ENCODE data around the gene TRIM71.

DNA sequence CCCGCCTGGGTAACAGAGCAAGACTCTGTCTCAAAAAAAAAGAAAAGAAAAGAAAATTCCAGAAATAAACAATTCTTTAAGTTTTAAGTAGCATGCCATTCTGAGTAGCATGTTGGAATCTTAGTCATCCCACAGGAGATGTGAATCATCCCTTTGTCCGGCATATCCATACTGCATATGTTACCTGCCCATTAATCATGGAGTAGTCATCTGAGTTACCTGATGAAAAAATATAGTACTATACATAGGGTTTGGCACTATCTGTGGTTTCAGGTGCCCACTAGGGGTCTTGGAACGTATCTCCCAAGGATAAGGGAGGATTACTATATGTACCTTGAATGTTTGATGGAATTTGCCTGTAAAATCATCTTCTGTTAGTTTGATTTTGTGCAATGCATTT lies 127.3 kb downstream of the TRIM71 start:
- TF ChIP-seq POLR2AphosphoS5 (IDR thresholded peaks at IDR 0.05; ENCODE audit: low read depth, low read length) (no peak), TAF1 (IDR thresholded peaks at IDR 0.05; ENCODE audit: borderline replicate concordance, insufficient read depth, low read length) (no peak), SIN3A (IDR thresholded peaks at IDR 0.05; ENCODE audit: borderline replicate concordance, insufficient read depth, low read length) (no peak)
- TF ChIP-seq, protein P1, sequence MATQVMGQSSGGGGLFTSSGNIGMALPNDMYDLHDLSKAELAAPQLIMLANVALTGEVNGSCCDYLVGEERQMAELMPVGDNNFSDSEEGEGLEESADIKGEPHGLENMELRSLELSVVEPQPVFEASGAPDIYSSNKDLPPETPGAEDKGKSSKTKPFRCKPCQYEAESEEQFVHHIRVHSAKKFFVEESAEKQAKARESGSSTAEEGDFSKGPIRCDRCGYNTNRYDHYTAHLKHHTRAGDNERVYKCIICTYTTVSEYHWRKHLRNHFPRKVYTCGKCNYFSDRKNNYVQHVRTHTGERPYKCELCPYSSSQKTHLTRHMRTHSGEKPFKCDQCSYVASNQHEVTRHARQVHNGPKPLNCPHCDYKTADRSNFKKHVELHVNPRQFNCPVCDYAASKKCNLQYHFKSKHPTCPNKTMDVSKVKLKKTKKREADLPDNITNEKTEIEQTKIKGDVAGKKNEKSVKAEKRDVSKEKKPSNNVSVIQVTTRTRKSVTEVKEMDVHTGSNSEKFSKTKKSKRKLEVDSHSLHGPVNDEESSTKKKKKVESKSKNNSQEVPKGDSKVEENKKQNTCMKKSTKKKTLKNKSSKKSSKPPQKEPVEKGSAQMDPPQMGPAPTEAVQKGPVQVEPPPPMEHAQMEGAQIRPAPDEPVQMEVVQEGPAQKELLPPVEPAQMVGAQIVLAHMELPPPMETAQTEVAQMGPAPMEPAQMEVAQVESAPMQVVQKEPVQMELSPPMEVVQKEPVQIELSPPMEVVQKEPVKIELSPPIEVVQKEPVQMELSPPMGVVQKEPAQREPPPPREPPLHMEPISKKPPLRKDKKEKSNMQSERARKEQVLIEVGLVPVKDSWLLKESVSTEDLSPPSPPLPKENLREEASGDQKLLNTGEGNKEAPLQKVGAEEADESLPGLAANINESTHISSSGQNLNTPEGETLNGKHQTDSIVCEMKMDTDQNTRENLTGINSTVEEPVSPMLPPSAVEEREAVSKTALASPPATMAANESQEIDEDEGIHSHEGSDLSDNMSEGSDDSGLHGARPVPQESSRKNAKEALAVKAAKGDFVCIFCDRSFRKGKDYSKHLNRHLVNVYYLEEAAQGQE (IDR thresholded peaks at IDR 0.05; ENCODE audit: insufficient read depth in 1 of 2, low read depth in 2 of 2, low read length in 2 of 2): no peak

Data from PFSK-1 (cell line).